T-helper 2 cell treated with Interferon-gamma antibody and Interleukin-4, amounts not matched to agents 100 ng/mL and 5 ng/mL, for 36 hours (primary cell): ENCODE measurements around the gene DDX4. TPM values are rescaled to one million over a fixed set of nuclear protein-coding genes. Genes with fewer than 3 reads are reported as not detected.
"Not testable (repeated sequence)": the region's sequence is repeated elsewhere in the genome, so short reads cannot be mapped to it uniquely, and the experiment has no call there.

Experiments
- intact Hi-C: fragments of 100-400 bp; cut with micrococcal nuclease; formaldehyde crosslinking; loops from one replicate; pipeline ENCODE4 v1.15.1; 2023
- total RNA-seq: library from RNA; stranded (reverse); gene quantifications from 2 replicates; pipeline ENCODE4 v1.2.3, GENCODE V29; 2022

Gene DDX4
- total RNA-seq, 1 donor from 2014 or later: 0.98 TPM

GRCh38 chr5:55719026-55719425, 18.8 kb upstream of the DDX4 start:
- intact Hi-C loops: not testable (repeated sequence)

GRCh38 chr5:55720188-55720703, 17.6 kb upstream of the DDX4 start:
- intact Hi-C loops: no loop called here

GRCh38 chr5:55724281-55724680, 13.6 kb upstream of the DDX4 start:
- intact Hi-C loops: no loop called here

- intact Hi-C loops: no loop called here
Measured at GRCh38 chr5:55731848-55732247, 6.0 kb upstream of the DDX4 start.

- intact Hi-C loops: no loop called here
Measured at GRCh38 chr5:55732585-55732984, 5.3 kb upstream of the DDX4 start.

- intact Hi-C loops: no loop called here
Measured at GRCh38 chr5:55734658-55735057, 3.2 kb upstream of the DDX4 start.

GRCh38 chr5:55742778-55743177, 4.9 kb downstream of the DDX4 start:
- intact Hi-C loops: no loop called here

GRCh38 chr5:55747778-55748318, 10.0 kb downstream of the DDX4 start:
- intact Hi-C loops: no loop called here

- intact Hi-C loops: no loop called here
Measured at GRCh38 chr5:55749387-55749786, 11.5 kb downstream of the DDX4 start.

- intact Hi-C loops: no loop called here
Measured at GRCh38 chr5:55750063-55750462, 12.2 kb downstream of the DDX4 start.

GRCh38 chr5:55750499-55750898, 12.6 kb downstream of the DDX4 start:
- intact Hi-C loops: no loop called here

GRCh38 chr5:55758231-55758630, 20.4 kb downstream of the DDX4 start:
- intact Hi-C loops: no loop called here

- intact Hi-C loops: no loop called here
Measured at GRCh38 chr5:55758714-55759113, 20.9 kb downstream of the DDX4 start.

GRCh38 chr5:55761721-55762120, 23.9 kb downstream of the DDX4 start:
- intact Hi-C loops: loop anchor here (5.0 kb wide), 2 partner anchors 96 to 391 kb away; no protein-coding TSS in a partner anchor

- intact Hi-C loops: loop anchor here (1.0 to 5.0 kb wide), 3 partner anchors 52 to 388 kb away; partner anchors contain the start of gene SLC38A9
Measured at GRCh38 chr5:55763746-55764420, 26.0 kb downstream of the DDX4 start.

GRCh38 chr5:55768279-55768678, 30.4 kb downstream of the DDX4 start:
- intact Hi-C loops: no loop called here

- intact Hi-C loops: no loop called here
Measured at GRCh38 chr5:55771175-55771655, 33.4 kb downstream of the DDX4 start.

GRCh38 chr5:55773057-55773456, 35.2 kb downstream of the DDX4 start:
- intact Hi-C loops: no loop called here

- intact Hi-C loops: no loop called here
Measured at GRCh38 chr5:55777332-55777731, 39.5 kb downstream of the DDX4 start.

GRCh38 chr5:55800924-55801323, 63.1 kb downstream of the DDX4 start:
- intact Hi-C loops: no loop called here

- intact Hi-C loops: not testable (repeated sequence)
Measured at GRCh38 chr5:55808814-55809213, 71.0 kb downstream of the DDX4 start.

- intact Hi-C loops: not testable (repeated sequence)
Measured at GRCh38 chr5:55815939-55816338, 78.1 kb downstream of the DDX4 start.

- intact Hi-C loops: no loop called here
Measured at GRCh38 chr5:55816342-55816741, 78.5 kb downstream of the DDX4 start.
